GM15510 (cell line): ENCODE measurements around the gene CLPSL1.

Source experiments
- POLR2A ChIP-seq: IDR thresholded peaks from 3 replicates; pipeline ENCODE4 v1.6.1; 2011; ENCODE audit warnings: borderline replicate concordance; ENCODE audit not compliant: insufficient read length; ENCODE audit errors: extremely low read depth

The CLPSL1 gene

GRCh38 chr6:35778437-35778836 is 2.4 kb upstream of the CLPSL1 start:
- no peak for TF ChIP-seq POLR2A

- no peak for TF ChIP-seq POLR2A
Measured at GRCh38 chr6:35781290-35781689, 471 bp downstream of the CLPSL1 start.

DNA sequence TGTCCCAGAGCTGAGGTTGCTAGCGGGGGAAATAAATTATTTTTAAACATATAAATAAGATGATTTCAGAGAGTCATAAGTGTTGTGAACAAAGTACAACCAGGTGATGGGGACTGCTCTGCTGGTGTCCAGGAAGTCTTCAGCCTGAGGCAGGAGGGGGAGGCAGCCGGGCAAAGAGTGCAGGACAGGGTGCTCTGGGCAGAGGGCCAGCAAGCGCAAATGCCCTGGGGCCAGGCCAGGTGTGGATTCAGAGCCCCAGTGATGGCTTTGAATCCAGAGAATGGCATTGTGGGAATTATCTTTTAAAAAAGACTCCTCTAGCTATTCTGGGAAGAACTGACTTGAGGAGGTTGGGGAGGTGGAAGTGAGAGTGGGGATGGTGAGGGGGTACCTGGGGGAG is 1.6 kb downstream of the CLPSL1 start:
- no peak for TF ChIP-seq POLR2A

DNA sequence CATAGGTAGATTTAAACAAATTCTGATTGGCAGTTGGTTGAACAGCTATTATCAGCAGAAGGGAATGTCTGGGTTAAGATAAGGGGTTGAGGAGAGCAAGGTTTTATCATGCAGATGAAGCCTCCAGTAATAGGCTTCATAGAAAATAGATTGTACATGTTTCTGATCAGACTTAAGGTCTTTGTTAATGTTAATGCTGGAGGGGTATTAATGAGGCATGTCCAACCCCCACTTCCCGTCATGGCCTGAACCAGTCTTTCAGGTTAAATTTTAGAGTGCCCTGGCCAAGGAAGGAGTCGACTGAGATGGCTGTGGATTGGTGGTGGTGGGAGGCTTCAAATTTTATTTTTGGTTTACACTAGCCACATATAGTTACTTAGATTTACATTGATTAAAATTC is 3.4 kb downstream of the CLPSL1 start:
- no peak for TF ChIP-seq POLR2A

GRCh38 chr6:35786272-35786671 is 5.5 kb downstream of the CLPSL1 start:
- TF ChIP-seq POLR2A = no peak

DNA sequence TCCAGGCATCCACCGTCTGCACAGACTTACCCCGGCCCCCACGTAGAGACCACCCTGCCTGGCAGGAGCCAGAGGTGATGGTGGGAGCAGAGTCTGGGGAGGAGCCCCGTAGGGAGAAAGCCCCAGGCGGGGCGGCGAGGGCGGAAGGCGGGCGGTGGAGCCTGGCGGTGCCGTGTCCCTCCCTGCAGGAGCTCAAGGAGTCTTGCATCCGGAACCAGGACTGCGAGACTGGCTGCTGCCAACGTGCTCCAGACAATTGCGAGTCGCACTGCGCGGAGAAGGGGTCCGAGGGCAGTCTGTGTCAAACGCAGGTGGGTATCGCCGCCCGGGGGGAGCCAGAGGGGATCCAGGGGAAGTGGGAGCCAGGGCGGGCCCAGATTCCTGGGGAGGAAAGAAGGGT is 6.0 kb downstream of the CLPSL1 start:
- no peak for TF ChIP-seq POLR2A

- TF ChIP-seq POLR2A = no peak
Measured at GRCh38 chr6:35787266-35788218, 6.7 kb downstream of the CLPSL1 start.

GRCh38 chr6:35788423-35788982 is 7.7 kb downstream of the CLPSL1 start:
- TF ChIP-seq POLR2A = no peak

DNA sequence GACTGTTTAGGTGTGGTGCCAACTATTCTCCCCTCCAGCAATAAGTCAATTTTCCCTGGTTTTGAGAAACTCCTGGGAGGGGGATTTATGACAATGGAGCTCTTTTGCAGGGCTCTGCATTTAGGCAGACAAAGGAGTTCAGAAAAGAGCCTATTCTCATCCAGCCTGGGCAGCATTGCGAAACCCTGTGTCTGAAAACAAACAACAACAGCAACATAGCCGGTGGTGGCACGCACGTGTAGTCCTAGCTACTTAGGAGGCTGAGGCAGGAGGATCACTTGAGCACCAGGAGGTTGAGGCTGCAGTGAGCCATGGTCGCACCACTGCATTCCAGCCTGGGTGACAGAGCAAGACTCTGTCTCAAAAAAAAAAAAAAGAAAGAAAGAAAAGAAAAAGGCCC is 9.9 kb downstream of the CLPSL1 start:
- TF ChIP-seq POLR2A = no peak

DNA sequence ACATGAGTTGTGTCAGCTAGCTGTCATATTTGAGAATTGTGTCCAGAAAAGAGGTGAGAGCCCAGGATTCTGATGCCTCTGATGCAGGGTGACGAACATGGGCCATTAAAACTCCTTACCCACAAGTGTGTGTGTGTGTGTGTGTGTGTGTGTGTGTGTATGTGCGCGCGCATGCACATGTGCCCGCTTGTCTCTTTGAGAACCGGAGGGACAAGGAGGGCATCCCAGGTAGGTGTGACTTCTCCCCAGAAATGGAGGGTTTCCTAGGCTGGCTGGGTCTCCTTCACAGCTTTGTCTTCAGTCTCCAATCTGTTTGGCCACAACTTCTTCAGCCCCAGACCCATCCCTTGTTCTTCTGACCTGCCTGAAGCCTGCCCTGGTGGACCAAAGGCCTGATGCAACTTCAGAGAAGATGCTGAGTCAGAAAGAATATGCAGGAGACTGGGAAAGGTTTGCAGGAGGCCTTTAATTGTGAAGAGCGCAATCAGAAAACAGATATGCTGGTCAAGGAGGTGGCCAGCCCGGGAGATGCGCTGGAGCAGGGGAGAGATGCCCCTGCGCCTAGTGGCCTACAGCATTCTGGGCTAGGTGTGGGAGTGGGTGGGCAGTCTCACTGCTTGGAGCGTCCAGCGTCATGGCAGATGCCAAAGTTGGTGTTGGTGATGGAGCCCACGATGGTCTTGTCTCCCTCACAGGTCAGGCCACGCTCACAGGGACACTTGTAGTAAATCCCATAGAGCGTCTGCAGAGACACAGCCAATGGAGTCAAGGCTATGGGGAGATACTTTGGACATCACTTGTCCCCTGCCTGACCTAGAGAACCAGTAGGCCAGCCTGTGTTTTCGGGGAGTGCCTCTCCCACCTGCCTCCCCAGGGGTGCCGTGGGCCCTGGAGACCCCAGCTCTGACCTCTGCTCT is 14.0 kb downstream of the CLPSL1 start:
- no peak for TF ChIP-seq POLR2A

DNA sequence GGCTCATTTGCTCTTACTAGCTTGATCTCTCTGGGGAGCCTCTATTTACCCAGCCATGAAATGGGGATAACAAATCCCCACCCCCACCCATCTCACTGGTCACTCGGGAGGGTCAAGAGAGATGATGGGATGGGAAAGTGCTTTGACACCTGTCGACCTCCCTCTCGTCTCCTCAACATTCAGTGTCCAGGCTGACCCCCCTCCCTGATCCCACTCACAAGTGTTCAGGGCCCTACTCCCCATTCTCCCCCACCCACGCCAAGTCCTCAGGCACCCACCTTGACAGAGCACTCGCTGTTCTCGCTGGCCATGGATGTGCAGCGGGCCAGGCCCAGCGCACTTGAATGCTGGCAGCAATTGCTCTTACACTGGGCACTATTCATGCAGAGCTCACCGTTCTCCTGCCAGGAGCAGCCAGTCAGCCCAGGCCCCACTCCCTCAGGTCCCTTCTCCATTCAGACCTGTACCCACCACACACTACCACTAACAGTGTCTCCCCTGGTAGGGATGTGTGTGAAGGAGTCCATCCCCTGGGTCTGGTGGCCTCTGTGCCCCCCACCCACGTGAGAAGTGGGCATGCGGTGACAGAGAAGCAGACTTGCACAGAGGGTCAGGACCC is 14.7 kb downstream of the CLPSL1 start:
- TF ChIP-seq POLR2A = no peak

DNA sequence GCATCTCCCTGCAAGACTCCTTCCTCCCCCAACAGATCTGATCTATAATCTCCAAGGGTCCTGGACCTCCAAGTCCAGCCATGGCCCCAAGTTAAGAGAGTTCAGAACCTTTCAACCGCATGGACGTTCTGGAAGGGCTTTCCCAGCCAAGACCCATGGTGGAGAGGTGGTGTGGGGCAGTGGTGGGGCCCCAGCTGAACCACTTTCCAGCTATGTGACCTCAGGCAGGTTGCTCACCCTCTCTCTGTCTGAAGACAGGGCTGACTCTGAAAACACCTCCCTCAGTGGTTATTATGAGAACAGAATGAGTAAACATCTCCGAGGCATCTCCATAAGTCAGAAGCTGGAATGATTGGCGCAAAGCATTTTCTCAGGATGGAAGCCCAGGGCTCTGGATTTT is 15.4 kb downstream of the CLPSL1 start:
- no peak for TF ChIP-seq POLR2A

- no peak for TF ChIP-seq POLR2A
Measured at GRCh38 chr6:35797837-35798526, 17.2 kb downstream of the CLPSL1 start.

GRCh38 chr6:35798706-35799105 is 17.9 kb downstream of the CLPSL1 start:
- TF ChIP-seq POLR2A = no peak
